Measurements from ENCODE around the gene CYP46A1.
"Not testable (repeated sequence)": the region's sequence is repeated elsewhere in the genome, so short reads cannot be mapped to it uniquely, and the experiment has no call there.

Gene CYP46A1

GRCh38 chr14:99683619-99684409 lies at the start of gene CYP46A1:
TSS of gene CYP46A1 (plus strand) at chr14:99684298. CDS start at chr14:99684418, 120 bp downstream.
- DNase-seq (ENCODE audit: low read depth in 2 of 2), result peak; percentile 97 to 98

GRCh38 chr14:99634443-99634842 lies 49.7 kb upstream of the CYP46A1 start:
- DNase-seq (ENCODE audit: low read depth in 2 of 2), result no peak

- DNase-seq (ENCODE audit: low read depth in 2 of 2), result no peak
Measured at GRCh38 chr14:99635116-99635515, 49.0 kb upstream of the CYP46A1 start.

GRCh38 chr14:99636487-99636886 lies 47.6 kb upstream of the CYP46A1 start:
- DNase-seq (ENCODE audit: low read depth in 2 of 2), result no peak

- no peak for DNase-seq (ENCODE audit: low read depth in 2 of 2)
Measured at GRCh38 chr14:99637624-99638023, 46.5 kb upstream of the CYP46A1 start.

GRCh38 chr14:99642771-99643170 lies 41.3 kb upstream of the CYP46A1 start:
- not testable (repeated sequence) for DNase-seq (ENCODE audit: low read depth in 2 of 2)

- no peak for DNase-seq (ENCODE audit: low read depth in 2 of 2)
Measured at GRCh38 chr14:99643343-99643742, 40.8 kb upstream of the CYP46A1 start.

- DNase-seq (ENCODE audit: low read depth in 2 of 2), result no peak
Measured at GRCh38 chr14:99644035-99644587, 40.0 kb upstream of the CYP46A1 start.

- no peak for DNase-seq (ENCODE audit: low read depth in 2 of 2)
Measured at GRCh38 chr14:99644723-99645544, 39.2 kb upstream of the CYP46A1 start, which contains the start of gene HHIPL1. TSS of gene HHIPL1 (plus strand) at chr14:99645129. CDS start at chr14:99645208, 79 bp downstream.

- DNase-seq (ENCODE audit: low read depth in 2 of 2), result no peak
Measured at GRCh38 chr14:99645545-99646505, 38.3 kb upstream of the CYP46A1 start.

- no peak for DNase-seq (ENCODE audit: low read depth in 2 of 2)
Measured at GRCh38 chr14:99647411-99647810, 36.7 kb upstream of the CYP46A1 start.

- DNase-seq (ENCODE audit: low read depth in 2 of 2), result no peak
Measured at GRCh38 chr14:99648027-99648784, 35.9 kb upstream of the CYP46A1 start.

- DNase-seq (ENCODE audit: low read depth in 2 of 2), result peak; percentile 12 to 22
Measured at GRCh38 chr14:99649219-99649618, 34.9 kb upstream of the CYP46A1 start.

GRCh38 chr14:99649643-99650042 lies 34.5 kb upstream of the CYP46A1 start:
- DNase-seq (ENCODE audit: low read depth in 2 of 2), result no peak

- DNase-seq (ENCODE audit: low read depth in 2 of 2), result no peak
Measured at GRCh38 chr14:99650189-99650588, 33.9 kb upstream of the CYP46A1 start.

- no peak for DNase-seq (ENCODE audit: low read depth in 2 of 2)
Measured at GRCh38 chr14:99651953-99652746, 31.9 kb upstream of the CYP46A1 start.

- DNase-seq (ENCODE audit: low read depth in 2 of 2), result peak in 1 of 2 experiments; percentile 20
Measured at GRCh38 chr14:99654235-99654985, 29.7 kb upstream of the CYP46A1 start.

GRCh38 chr14:99655521-99655920 lies 28.6 kb upstream of the CYP46A1 start:
- no peak for DNase-seq (ENCODE audit: low read depth in 2 of 2)

GRCh38 chr14:99656171-99656570 lies 27.9 kb upstream of the CYP46A1 start:
- DNase-seq (ENCODE audit: low read depth in 2 of 2), result no peak
